ENCODE results near the gene MFRP.

The MFRP gene

DNA sequence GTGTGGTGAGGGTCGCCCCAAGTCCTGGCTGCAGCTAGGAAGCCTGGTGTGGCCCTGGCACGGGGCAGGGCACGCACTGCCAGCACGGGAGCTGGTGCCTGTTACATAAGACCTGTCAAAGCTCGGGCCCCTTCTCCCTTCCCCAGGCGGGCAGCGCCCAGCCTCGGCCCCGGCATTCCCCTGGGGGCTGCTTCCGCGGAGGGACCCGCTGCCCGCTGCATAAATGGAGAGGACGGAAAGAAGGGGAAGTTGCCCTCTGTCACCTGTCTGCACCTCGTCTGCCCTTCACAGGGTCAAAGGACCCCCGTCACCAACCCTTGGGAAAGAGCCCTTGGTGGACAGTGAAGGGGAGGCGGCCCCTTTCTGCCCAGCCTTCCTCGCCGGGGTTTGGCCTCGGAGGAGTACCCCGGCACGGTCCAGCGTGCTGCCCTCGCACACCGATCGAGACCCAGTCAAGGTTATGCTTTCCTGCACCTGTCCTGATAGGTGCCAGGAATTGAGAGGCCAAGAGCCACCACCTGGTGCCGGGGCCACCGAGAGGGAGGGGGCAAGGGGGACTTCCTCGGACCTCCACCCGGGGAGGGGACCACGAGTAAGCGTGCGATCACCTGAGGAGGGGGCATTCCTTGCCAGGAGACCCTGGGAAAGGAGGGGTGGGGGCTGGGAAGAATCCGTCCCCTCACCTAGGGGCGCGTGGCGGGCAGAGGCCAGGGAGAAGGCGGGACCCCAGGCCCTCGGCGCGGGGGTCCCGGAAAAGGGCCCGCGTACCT is 16.8 kb upstream of the MFRP start:
- no peak for FAIRE-seq
- no peak for DNase-seq (ENCODE audit: insufficient read length)
- TF ChIP-seq POLR2AphosphoS5 (IDR thresholded peaks at IDR 0.05; ENCODE audit: low read depth, low read length), result no peak
- no peak for TF ChIP-seq POLR2A (IDR thresholded peaks at IDR 0.05; ENCODE audit: low read depth, low read length)
- TF ChIP-seq TAF1 (IDR thresholded peaks at IDR 0.05; ENCODE audit: borderline replicate concordance, low read depth, low read length), result no peak

GRCh38 chr11:119362741-119363080 is 16.2 kb upstream of the MFRP start:
- FAIRE-seq (peak; percentile 84), DNase-seq (ENCODE audit: insufficient read length) (no peak)
- TF ChIP-seq POLR2A (IDR thresholded peaks at IDR 0.05; ENCODE audit: low read depth, low read length) (no peak), TAF1 (IDR thresholded peaks at IDR 0.05; ENCODE audit: borderline replicate concordance, low read depth, low read length) (no peak), POLR2AphosphoS5 (IDR thresholded peaks at IDR 0.05; ENCODE audit: low read depth, low read length) (no peak)

DNA sequence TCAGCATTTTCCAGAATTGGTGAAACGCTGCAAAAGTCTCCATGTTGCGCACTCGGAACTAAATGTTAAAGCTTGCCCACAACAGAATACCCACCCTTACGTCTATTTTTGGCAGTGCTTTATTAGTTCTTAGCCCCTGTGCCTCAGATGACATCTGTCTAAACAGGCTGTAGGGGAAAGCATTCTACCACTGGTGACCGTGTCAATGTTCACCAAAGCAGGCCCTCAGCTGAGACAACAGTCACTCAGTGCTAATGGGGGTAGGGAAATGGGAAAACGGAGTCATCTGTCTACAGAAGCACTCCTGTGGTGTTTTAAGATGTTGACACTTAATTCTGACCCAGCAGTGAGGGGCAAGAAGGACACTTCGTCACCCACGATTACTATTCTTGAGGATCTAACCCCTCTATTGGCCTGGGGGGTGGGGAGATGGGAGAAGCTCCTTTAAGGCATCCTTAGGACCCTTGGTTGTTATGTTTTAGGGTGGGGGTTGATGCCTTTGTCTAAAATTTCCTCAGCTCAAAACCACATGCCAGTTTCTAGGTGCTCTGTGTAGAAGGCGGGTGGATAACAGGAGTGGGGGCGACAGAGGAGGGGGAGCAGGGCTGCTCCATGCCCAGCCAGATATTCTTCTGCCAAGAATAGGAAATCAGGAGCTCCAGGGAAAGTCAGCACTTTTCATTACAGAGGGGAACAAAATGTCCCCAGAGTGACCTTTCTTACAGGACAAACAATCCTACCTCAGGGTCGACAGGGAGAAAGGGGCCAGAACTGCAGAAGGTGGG is 15.6 kb upstream of the MFRP start:
- no peak for DNase-seq (ENCODE audit: insufficient read length)
- FAIRE-seq, result peak; percentile 81
- TF ChIP-seq POLR2AphosphoS5 (IDR thresholded peaks at IDR 0.05; ENCODE audit: low read depth, low read length), result no peak
- TF ChIP-seq POLR2A (IDR thresholded peaks at IDR 0.05; ENCODE audit: low read depth, low read length), result no peak
- no peak for TF ChIP-seq TAF1 (IDR thresholded peaks at IDR 0.05; ENCODE audit: borderline replicate concordance, low read depth, low read length)

DNA sequence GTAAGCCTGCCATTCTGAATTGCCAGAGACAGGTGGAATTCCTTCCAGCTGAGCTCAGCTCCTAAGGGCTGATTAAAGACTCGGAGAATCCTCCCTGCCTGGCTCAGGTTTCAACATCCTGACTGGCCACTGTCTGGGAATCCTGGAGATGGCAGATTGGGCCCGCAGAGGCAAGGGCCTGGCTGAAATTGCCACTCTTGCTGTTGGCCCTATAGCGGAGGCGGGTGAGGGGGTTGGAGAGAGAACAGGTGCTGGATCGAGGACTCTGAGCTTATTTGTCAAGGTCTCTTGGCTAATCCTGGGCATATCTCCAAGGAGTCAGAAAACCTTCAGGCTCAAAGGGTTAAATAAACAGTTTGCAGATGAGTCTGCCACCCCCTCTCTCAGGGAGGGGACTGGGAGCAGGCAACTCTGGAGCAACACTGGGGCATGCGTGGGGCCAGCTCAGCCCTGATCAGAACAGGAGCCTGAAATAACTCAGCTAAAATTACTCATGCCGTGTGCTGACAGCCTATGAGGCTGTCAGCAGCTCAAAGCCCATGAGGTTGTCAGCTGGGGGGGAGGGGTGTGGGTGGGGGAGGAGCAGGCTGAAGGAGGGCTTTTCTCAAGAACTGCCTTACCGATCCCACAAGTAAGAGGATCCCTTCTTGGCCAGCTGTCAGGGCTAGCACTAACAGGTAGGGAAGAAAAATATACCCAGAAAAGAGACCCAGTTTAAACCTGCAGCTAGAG is 14.7 kb upstream of the MFRP start:
- DNase-seq (ENCODE audit: insufficient read length), result no peak
- peak; percentile 83 for FAIRE-seq
- TF ChIP-seq POLR2A (IDR thresholded peaks at IDR 0.05; ENCODE audit: low read depth, low read length), result no peak
- TF ChIP-seq TAF1 (IDR thresholded peaks at IDR 0.05; ENCODE audit: borderline replicate concordance, low read depth, low read length), result no peak
- TF ChIP-seq POLR2AphosphoS5 (IDR thresholded peaks at IDR 0.05; ENCODE audit: low read depth, low read length), result no peak

GRCh38 chr11:119359365-119360214 is 13.1 kb upstream of the MFRP start:
- TF ChIP-seq POLR2AphosphoS5 (IDR thresholded peaks at IDR 0.05; ENCODE audit: low read depth, low read length) (no peak), TAF1 (IDR thresholded peaks at IDR 0.05; ENCODE audit: borderline replicate concordance, low read depth, low read length) (no peak), POLR2A (IDR thresholded peaks at IDR 0.05; ENCODE audit: low read depth, low read length) (no peak)
- DNase-seq (ENCODE audit: insufficient read length) (no peak), FAIRE-seq (peak; percentile 74)

DNA sequence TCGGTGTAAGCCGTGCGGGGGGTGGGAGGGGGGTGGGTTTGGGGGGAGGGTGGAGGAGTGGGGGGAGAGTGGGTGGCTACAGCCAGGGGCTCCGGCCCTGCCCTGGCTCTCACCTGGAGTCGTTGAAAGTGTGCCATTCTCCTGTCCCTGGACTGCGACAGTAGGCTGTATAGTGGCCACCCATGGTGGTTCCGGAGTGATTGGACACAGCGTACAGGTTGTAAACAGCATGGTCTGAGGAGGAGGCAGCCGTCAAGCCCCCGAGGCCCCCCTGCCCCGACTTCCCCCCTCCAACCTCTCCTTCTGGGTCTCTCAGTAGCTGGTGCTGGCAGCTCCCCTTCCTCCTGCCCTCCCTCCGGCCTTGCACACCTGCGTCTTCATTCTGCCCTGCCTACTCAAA is 10.6 kb upstream of the MFRP start:
- DNase-seq (ENCODE audit: insufficient read length) (no peak), FAIRE-seq (no peak)
- TF ChIP-seq TAF1 (IDR thresholded peaks at IDR 0.05; ENCODE audit: borderline replicate concordance, low read depth, low read length) (no peak), POLR2A (IDR thresholded peaks at IDR 0.05; ENCODE audit: low read depth, low read length) (no peak), POLR2AphosphoS5 (IDR thresholded peaks at IDR 0.05; ENCODE audit: low read depth, low read length) (no peak)

GRCh38 chr11:119356349-119357031 is 10.0 kb upstream of the MFRP start:
- FAIRE-seq, result peak; percentile 97
- no peak for TF ChIP-seq POLR2AphosphoS5 (IDR thresholded peaks at IDR 0.05; ENCODE audit: low read depth, low read length)
- no peak for TF ChIP-seq TAF1 (IDR thresholded peaks at IDR 0.05; ENCODE audit: borderline replicate concordance, low read depth, low read length)
- TF ChIP-seq POLR2A (IDR thresholded peaks at IDR 0.05; ENCODE audit: low read depth, low read length), result no peak
- DNase-seq (ENCODE audit: insufficient read length), result peak; percentile 89

GRCh38 chr11:119355091-119355843 is 8.8 kb upstream of the MFRP start:
- FAIRE-seq (no peak), DNase-seq (ENCODE audit: insufficient read length) (no peak)
- TF ChIP-seq POLR2AphosphoS5 (IDR thresholded peaks at IDR 0.05; ENCODE audit: low read depth, low read length), result no peak
- TF ChIP-seq POLR2A (IDR thresholded peaks at IDR 0.05; ENCODE audit: low read depth, low read length), result no peak
- TF ChIP-seq TAF1 (IDR thresholded peaks at IDR 0.05; ENCODE audit: borderline replicate concordance, low read depth, low read length), result no peak

DNA sequence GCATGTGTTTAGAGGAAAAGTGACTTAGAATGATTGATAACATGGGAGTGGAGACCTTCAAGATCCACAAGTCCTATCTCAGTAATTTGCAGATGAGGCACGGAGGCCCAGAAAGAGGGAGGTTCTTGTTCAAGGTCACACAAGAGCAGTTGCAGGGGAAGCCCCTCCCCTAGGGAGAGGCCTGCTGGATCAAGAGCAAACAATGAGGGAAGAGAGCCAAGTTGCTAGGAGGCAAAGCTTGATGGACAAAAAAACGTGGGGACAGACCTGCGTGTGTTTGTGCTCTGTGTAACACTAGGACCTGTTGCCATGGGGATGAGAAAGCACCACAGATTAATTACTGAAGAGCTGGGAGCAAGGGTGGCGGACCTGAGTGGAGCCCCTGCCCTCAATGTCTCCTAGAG is 6.4 kb upstream of the MFRP start:
- FAIRE-seq (no peak), DNase-seq (ENCODE audit: insufficient read length) (no peak)

DNA sequence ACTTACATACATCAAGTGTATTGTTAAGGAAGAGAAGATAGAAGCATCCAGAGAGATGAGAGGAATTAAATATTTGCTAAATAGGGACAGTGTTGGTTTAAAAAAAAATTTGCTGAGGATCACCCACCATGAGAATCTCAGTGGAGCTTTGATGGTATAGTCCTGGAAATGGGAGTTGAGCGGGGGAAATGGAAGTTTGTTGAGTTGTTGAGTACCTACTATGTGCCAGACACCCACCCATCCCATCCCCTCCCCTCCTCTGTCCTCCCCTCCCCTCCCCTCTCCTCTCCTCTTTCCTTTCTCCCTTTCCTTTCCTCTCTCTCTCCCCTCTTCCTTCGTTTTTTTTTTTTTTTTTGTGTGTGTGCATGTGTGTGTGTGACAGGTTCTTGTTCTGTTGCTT is 4.7 kb upstream of the MFRP start:
- no peak for FAIRE-seq
- TF ChIP-seq TAF1 (IDR thresholded peaks at IDR 0.05; ENCODE audit: borderline replicate concordance, low read depth, low read length) (no peak), POLR2A (IDR thresholded peaks at IDR 0.05; ENCODE audit: low read depth, low read length) (no peak), POLR2AphosphoS5 (IDR thresholded peaks at IDR 0.05; ENCODE audit: low read depth, low read length) (no peak)
- DNase-seq (ENCODE audit: insufficient read length), result no peak

More for the DNA sequence above, 6.4 kb upstream of the MFRP start:
- TF ChIP-seq POLR2AphosphoS5 (IDR thresholded peaks at IDR 0.05; ENCODE audit: low read depth, low read length) (no peak), TAF1 (IDR thresholded peaks at IDR 0.05; ENCODE audit: borderline replicate concordance, low read depth, low read length) (no peak), POLR2A (IDR thresholded peaks at IDR 0.05; ENCODE audit: low read depth, low read length) (no peak)
